Stimulated activated CD8-positive, alpha-beta memory T cell treated with anti-CD3 and anti-CD28 coated beads, Interleukin-15, amount 100 ng/mL, for 48 hours (primary cell): ENCODE results near the gene SH3PXD2A.
"Not testable (repeated sequence)": the region's sequence is repeated elsewhere in the genome, so short reads cannot be mapped to it uniquely, and the experiment has no call there.

Experiments used
- DNase-seq, 2 donors: peaks; one replicate each; pipeline ENCODE4 v3.0.0-alpha.2; 2020; ENCODE audit warnings: low read depth in 2 of 2

Gene SH3PXD2A

DNA sequence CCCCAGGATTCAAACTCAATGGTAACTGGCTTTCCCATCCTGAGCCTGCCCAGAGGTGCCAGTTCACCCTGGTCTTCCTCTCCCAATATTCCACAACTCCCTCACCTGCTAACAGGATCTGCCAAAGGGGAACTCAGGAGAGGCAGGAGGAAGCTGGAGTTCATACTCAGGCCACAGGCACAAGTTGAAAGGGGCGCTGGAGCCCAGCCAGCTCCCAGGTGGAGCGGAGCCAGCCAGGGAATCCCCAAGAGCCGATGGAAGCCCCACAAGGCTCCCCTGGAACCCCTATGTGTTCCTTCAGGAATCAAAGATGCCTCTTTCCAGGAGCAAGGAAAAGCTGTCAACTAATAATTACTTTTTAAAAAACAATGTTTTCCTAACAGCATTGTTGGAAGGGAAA, 63.5 kb downstream of the SH3PXD2A start:
- DNase-seq: no peak

DNA sequence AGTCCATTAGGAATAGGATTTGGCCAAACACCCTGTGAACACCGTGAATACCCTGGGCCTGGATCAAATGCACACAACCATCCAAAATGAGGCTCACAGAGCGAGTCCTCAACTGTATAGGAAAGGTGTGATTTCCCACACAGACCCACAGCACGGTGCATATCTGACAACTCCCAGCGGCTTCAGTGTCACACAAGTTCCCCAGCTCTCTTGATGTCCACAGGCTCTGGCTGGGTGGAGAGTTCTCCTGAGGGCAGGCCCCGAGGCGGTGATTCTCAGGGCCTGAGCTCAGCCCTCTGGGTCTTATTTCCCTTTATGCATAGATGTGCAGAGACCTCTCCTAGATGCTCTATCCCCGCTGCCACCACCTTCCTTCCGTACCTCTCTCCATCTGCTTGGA, 64.1 kb downstream of the SH3PXD2A start:
- no peak for DNase-seq

DNA sequence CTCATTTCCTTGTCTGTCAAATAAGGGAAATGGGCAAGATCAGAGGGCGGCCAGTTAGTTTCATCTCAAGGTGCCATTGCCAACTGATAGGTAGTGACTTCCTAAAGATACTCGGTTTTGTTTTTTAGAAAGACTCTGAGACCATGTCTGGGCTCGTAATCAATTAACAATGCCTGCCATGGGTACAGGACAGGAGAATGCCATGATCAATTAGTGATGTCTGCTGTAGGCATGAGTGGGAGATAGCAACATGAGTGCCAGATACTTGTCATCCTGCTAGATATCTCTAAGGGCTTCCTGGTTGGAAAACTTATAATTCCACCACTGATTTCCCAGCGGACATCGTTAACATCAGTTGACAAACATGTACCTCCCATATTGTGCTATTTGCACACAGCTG, 64.8 kb downstream of the SH3PXD2A start:
- no peak for DNase-seq

DNA sequence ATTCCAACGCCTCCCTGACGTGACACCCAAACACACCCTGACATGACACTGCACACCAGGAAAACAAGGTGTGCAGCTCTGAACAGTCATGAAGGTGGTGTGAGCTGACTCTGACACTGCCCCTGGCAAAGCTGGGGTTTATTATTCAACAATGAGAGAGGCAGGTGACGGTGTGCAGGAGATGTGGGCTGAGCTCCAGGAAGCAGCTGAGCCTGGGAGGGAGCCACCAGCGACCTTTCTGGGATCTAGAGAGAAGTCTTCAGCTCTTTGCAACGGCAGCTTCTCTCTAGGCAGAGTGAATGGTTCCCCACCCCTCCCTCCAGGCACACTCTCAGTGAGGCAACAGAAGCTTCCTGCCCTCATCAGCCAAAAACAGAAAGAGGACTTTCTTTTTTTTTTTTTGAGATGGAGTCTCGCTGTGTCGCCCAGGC, 65.6 kb downstream of the SH3PXD2A start:
- no peak for DNase-seq

DNA sequence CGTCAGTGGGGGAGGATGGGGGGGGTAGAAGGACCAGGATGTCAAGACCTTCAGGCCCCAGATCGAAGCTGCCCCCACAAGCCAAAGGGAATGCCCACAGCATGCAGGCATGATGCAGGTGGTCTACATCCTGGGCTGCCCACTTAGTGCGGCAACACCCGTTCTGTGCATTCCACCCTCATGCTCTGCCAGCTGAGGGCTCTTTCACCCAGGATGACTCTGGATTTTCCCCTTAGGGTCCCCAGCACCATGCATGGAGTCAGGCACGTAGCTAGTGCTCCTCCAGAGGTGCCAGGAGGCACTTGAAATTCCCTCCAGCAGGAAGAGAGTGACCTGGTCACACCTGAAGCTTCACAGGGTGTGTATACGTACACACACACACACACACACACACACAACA, 66.2 kb downstream of the SH3PXD2A start:
- DNase-seq: no peak

DNA sequence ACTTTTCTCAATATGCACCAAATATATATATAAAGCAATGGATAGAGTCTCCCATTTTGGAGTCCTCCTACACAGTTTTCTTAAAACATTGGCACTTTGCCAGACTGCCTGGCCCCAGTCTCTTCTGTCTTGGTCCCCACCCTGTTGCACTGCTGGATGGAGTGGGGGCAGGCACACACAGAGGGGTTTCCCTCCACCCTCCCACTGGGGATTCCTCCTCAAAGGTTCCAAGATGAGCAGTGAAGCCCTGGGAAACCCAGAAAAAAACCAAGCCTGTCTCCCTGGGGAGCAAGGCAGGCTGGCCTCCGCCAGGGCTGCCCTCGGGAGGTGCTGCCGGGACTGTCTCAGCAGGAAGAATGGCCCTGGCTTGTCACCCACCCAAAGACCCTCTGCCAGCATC, 68.0 kb downstream of the SH3PXD2A start:
- no peak for DNase-seq

DNA sequence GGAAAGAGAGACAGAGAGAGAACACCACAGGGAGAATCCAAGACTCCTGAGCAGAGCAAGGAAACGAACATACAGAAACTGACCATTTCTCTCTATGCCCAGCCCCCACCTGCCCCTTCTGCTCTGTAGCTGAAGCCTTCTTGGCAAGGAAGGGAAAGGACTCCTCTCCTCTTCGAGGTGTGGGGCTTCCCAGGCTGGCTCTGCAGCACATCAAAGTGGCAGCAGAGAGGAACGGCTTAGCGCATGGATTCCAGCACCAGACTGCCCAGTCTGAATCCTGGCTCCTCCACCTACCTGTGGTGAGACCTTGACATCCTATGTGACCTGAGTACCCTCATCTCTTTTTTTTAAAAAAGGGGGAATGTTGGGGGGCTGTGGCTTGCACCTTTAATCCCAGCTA, 69.4 kb downstream of the SH3PXD2A start:
- no peak for DNase-seq

DNA sequence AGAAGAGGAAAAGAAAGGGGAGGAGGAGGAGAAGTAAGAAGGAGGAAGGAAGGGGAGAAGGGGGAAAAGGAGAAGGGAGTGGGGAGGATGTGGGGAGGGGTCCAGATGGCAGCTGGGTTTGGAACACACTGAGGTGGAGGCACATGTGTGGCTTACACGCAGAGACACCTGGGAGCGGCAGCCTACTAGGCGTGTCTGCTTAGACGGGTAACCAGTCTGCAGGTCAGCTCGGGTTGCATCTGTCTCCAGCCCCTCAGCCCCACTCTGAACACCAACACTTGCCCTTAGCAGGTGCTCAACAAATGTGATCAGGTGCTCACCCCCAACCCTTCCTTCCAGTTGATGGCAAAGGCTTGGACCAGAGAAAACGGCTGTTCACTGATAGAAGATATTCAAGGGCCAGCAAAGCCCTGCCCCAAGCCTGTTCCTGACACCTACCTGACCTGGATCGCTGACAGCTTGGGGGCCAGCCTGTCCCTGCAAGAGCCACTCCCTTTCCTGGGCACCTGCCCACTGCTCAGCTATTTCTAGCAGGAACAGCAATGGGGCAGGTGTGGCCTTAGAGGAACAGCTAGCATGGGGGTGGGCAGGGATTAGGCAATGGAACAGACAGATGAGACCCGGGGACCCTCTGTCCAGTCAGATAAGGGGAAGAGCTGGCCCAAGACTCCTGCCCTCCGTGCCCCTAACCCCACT, 70.5 kb downstream of the SH3PXD2A start:
- no peak for DNase-seq

DNA sequence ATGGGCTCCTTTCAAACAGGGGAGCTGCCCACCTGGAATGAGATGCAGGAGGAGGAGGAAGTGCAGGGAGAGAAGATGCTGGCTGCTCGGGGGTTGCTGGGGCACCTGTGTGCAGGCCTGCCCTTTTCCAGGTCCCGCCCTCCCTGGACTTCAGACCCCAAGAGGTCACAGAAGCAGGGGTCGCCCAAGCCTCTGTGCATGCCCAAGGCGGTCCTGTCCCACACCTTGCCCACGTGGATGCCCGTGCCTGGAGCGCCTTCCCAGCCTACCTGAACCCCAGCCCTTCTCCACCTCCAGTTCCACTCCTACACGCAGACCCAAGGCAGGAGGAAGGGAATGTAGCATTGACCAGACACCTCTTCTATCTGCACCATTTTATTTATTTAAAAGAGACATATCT, 71.3 kb downstream of the SH3PXD2A start:
- DNase-seq: no peak

DNA sequence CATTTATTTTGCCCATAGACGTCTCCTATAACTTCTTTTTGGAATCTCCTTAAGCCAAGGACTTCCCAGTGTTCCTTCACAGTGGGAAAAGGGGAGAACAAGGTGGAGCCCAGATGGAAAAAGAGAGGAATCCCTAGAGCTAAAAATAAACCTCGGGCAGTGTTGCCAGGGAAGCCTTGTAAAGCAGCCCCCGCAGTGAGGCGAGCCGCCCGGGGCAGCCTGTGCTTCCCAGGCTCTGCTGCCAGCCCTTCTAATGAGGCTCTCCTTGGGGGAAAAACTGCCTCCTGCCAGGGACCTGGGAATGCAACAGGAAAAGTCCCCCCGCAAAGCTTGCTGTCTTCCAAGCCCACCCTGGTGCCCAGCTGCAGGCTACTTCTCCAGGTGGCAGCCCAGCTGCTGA, 71.7 kb downstream of the SH3PXD2A start:
- no peak for DNase-seq

DNA sequence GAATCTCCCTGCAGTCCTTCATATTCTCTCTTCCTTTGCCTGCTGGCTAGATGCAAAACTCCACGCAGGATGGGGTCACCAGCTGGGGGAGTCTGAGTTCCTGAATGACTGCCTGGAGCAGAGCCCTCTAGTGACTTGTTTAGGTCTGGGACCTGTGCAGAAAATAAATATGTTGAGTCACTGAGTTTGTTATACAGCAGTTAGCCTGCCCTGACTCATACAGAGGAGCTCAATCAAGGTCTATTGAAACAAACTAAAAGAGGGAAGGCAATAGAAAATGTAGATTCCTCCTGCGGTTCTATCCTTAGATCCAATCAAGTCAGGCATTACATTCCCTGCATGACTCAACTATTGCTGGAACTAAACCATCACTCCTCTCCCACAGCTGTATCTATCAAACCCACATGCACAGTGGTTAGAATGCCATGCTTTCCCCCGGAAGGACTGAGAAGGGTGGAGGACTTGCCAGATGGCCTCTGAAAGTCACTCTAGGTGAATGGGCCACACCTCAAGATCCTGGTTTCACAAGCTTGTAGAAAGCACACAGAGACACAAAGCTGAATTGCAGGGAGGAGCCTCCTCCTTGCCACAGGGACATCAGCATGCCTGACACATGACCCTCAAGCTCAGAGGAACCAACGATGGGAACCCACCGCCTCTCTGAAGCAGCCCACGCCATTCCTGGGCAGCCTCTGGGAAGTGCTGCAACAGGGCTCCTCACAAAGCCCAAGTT, 73.9 kb downstream of the SH3PXD2A start:
- DNase-seq: no peak

DNA sequence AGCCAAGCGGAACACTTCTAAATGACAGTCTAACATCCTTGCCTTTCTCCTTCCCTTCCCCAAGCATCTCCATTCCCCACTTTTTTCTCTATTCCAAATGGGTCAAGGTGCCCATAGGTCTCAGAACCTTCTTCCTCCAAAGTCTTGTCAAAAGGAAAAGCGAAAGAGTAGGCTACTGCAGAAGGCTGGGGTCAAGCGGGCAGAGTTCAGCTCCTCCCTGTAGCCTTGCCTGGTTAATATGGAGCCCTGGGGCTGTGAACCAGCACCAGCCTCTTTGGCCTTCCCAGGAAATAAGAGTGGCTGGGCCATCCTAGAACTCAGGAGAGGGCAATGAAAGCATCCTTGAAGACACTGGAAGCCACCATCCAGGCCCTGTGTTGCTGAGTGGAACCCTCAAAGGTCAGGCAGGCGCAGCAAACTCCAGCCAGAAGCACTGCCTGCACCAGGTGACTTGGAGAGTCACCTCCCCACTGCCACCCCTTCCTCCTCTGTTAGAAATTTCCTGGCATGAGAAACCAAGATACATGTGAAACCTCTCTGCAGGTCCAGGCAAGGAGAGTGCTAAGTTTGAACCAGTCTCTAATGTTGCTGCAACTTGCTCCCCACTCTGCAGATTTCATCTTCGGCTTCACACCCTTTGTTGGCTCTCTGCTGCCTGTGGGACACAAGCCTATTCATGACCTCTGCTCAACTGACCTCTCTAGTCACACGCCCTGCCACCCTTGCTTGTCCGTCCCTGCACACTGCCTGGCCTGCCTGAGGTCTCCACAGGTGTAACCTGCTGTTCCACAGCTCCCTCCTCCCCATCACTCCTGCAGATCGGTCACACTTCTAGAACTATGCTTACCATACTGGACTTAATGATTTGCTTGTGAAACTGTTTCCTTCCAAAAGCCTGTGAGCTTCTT, 74.9 kb downstream of the SH3PXD2A start:
- no peak for DNase-seq

DNA sequence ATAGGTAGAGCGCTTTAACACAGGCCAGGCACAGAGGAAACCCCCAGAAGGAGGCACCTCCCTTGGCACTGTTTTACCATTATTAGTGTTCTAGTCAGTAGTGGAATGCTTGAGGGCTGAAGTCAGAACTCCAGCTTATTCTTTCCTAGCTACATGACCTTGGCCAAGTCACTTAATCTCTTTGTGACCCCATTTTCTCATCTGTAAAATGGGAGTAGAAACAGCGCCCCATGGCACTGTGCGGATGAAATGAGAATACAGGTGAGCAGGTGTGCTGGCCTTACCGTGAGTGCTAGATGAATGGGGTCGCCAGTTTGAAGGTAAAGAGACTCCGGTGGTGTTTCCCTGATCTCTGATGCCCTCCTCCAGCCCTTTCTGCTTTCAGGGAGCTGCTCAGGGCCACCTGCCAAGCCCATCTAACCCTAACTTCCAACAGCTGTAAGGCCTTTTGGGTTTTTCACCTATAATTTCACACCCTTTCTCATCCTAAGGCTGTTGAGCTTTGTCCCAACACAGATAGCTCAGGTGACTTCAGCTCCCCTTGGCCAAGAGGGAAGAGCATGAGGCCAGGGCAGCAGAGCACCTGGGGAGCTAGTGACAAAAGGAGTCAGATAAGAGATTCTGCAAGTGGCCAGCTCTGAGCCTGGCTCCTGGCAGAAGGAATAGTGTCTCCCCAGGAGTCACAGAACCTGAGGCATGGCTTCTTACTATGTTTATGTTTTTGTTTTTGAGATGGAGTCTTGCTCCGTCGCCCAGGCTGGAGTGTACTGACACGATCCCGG, 76.8 kb downstream of the SH3PXD2A start:
- DNase-seq: no peak

DNA sequence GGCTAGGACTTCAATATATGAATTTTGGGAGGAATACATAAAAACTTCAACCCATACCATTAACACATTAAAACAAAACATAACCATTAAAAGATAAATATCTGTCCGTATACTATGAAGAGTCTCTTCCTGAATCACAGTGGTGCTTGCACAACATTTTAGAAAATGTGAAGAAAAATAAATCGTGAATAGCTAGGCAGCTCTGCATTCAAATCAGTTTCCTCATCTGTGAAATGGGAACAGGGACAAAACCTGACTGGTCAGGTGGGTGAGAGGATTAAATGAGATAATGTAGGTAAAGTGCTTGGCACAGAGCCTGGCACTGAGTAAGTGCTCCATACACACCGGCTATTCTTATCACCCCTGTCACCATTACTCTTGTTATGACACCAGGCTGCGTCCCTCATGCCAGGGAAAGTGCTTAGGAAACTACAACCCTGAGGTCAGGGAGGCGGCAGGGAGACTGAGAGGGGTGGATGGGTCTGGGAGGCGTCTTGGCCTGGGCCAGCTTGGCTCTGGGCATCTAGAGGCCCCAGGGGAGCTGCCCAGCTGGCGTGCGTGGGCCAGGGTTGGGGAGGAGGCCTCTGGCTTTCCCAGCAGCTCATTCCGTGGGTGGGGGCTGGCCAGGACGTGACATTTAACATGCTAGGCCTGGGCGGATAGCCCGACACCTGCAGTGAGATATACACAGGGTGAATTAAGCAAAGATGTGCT, 78.3 kb downstream of the SH3PXD2A start:
- DNase-seq: no peak

DNA sequence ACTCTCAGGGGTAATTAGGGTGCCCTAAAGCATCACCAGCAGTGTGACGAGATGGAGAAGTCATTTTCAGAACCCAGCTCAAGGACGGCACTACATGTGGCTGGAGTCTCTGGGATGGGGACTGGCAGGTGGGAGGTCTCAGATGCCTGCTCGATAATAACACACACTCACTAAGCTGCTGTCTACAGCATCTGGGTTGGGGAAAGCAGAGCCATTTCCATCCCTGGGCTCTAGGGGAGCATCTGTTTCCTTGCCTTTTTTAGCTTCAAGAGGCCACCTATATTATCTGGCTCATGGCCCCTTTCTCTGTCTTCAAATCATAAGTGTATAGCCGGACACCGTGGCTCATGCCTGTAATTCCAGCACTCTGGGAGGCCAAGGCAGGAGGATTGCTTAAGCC, 79.6 kb downstream of the SH3PXD2A start:
- DNase-seq: no peak

DNA sequence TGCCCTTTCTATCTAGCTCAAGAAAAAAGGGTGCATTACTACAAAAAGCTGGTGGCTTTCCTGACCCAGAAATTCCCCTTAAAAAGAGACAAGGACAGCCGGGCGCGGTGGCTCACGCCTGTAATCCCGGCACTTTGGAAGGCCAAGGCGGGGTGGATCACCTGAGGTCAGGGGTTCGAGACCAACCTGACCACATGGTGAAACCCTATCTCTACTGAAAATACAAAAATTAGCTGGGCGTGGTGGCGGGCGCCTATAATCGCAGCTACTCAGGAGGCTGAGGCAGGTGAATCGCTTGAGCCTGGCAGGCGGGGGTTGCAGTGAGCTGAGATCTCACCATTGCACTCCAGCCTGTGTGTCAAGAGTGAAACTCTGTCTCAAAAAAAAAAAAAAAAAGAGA, 82.5 kb downstream of the SH3PXD2A start:
- DNase-seq: not testable (repeated sequence)

DNA sequence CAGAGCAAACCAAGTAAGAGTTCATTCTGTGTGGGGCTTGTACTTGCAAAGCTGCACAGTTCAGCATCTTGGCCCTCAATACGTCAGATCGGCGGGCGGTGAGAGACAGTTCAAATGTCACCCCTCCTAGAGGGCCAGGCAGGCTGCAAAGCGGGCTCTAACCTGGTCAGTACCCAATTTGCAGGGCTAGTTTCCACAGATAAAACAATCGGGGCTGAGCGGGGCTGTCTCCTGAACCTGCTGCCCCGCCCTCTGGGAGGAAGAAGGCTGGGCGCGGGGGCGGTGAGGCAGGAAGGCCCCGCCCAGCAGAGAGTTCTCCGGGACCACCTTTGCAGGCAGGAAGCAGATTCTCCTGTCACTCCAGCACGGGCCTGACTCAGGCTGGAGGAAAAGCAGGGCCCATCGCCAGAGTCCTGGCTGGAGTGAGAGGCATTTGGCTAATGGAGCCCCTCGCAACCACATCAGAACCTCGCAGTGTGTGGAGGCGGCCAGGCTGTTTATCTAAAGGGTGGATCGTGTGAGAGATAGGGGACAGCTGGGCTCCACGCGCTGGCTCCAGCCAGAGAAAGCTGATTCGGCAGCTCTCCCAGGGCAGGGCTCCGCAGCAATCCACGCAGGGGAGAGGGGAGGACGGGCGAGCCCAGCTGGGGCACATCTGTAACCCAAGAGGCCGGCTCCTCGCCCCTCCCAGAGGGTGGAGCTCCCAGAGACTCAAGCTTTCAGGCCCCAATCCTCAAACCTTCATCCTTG, 83.1 kb downstream of the SH3PXD2A start:
- DNase-seq: peak; percentile 45

DNA sequence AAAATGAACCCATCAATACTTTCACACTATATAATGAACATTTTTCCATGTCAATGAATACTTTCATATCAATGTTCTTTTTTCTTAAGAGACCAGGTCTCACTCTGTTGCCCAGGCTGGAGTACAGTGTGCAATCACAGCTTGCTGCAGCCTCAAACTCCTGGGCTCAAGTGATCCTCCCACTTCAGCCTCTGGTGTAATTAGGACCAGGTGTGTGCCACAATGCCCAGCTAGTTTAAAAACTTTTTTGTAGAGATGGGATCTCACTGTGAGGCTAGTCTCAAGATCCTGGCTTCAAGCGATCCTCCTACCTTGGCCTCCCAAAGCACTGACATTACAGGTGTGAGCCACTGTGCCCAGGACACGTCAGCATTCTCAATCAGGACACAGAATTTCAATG, 85.2 kb downstream of the SH3PXD2A start:
- DNase-seq: no peak

DNA sequence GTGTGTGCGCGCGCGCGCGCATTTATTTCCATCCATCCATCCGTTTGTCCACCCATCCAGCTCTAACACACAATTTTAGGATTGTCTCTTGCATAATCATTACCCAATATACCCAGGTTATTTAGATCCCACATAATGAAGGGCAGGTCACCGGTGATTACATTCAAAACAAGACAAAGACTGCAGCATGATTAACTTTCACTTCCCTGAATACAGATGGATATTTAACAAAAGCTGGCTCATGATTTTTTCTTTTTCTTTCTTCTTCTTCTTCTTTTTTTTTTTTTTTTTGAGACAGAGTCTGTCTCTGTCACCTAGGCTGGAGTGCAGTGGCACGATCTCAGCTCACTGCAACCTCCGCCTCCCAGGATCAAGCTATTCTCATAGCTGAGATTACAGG, 86.2 kb downstream of the SH3PXD2A start:
- no peak for DNase-seq

DNA sequence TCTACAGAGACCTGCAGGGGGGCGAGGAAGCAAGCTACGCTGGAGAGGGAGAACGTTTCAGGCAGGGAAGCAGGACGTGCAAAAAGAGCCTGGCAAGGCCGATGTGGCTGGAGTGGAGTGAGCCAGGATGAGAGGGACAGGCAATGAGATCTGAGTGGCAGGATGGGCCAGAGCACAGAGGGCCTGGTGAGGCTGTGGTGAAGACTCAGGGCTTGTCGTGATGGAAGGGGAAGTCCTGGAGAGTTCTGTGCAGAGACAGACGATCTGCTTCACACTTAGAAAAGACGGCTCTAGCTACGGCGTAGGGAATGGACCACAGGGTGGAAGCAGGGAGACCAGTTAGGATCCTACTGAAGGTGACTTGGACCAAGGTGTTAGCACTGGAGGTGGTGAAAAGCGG, 87.0 kb downstream of the SH3PXD2A start:
- DNase-seq: no peak
